Neural progenitor cell (in vitro differentiated cells): ENCODE measurements around the gene ZNF710.

Source experiments
- CTCF ChIP-seq: fragments of 200-600 bp; sonication (generic); IDR thresholded peaks from 2 replicates; pipeline ENCODE4 v1.5.1; 2017; ENCODE audit warnings: antibody characterized with exemption, mild to moderate bottlenecking
- EZH2 ChIP-seq: fragments of 200-600 bp; sonication (generic); IDR thresholded peaks from 2 replicates; pipeline ENCODE4 v1.6.1; 2017; ENCODE audit warnings: antibody characterized with exemption, mild to moderate bottlenecking, moderate library complexity
- EZH2phosphoT487 ChIP-seq: fragments of 200-600 bp; sonication (generic); IDR thresholded peaks from 2 replicates; pipeline ENCODE4 v1.6.1; 2017; ENCODE audit warnings: antibody characterized with exemption

- TF ChIP-seq CTCF (peak; percentile 71), EZH2phosphoT487 (no peak), EZH2 (no peak)
Observed at GRCh38 chr15:90086868-90087268, 85.7 kb downstream of the ZNF710 start.
